ENCODE measurements around the gene RRAS. TPM values are rescaled to one million over a fixed set of nuclear protein-coding genes. Genes with fewer than 3 reads are reported as not detected.

RRAS gene
- 107 TPM for total RNA-seq
- long read RNA-seq, transcript RRAS-201 (6 exons, 1,044 nt) = major isoform, 13 of 20 reads
- long read RNA-seq, partial matches to known transcripts = 6 of 20 reads
- long read RNA-seq, other reads (novel, unspliced or antisense) = 1 of 20 reads

GRCh38 chr19:49640113-49640898, at the start of gene RRAS:
Gene RRAS, minus strand, starts transcription at chr19:49640143. Its CDS starts 45 bp downstream, at chr19:49640098.
- peak; percentile 99 for DNase-seq (ENCODE audit: low spot score)

GRCh38 chr19:49689133-49690078, 49.5 kb upstream of the RRAS start, which contains the start of gene ADM5:
Gene ADM5, plus strand, starts transcription at chr19:49689594. Its CDS starts 244 bp downstream, at chr19:49689838.
- no peak for DNase-seq (ENCODE audit: low spot score)

- DNase-seq (ENCODE audit: low spot score) = no peak
Measured at GRCh38 chr19:49688531-49689132, 48.7 kb upstream of the RRAS start.

DNA sequence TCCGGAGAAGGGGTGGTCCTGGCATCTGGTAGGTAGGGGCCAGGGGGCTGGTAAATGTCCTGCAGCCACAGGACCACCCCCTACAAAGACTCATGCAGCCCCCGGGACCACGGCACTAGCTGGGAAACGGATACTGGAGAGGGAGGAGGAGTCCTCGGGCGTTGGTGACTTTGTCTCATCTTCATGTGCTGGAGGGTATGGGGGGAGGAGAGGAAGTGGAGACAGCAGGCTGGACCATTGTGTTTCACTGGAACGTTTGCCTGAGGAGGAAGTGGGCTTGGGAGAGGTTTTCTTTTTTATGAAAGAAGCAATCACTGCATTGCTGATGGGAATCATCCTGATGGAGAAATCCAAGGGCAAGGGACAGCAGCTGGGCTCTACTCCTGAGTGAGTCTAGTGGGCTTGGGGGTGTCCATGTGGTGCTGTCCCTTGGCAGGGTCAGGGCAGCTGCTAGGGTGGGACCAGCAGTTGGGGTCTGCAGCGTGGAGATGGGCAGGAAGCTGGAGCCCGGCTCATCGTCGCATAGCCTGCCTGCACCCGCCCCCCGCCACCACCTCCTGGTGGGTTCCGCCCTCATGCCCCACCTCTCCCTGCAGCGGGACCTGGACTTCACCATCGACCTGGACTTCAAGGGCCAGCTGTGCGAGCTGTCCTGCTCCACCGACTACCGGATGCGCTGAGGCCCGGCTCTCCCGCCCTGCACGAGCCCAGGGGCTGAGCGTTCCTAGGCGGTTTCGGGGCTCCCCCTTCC, 47.8 kb upstream of the RRAS start:
- DNase-seq (ENCODE audit: low spot score) = no peak

DNA sequence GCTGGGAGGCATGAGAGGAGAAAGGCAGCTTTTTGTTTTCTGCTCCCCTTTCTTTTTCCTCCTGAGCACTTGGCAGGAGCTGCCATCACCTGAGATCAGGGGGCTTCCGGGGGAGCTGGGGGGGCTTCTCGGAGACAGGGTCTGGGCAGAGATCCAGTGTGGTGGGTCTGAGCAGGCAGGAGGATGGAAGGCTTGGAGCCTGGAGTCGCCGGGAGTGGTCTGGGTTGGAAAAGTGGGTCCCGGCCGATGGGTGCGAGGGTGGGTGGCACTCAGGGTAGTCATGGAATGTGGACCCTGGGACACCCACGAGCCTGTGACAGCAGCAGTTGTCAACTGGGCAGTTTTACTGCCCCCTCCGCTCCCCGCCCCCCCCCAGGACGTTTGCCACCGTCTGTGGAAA, 47.2 kb upstream of the RRAS start:
- DNase-seq (ENCODE audit: low spot score) = no peak

GRCh38 chr19:49686503-49687088, 46.7 kb upstream of the RRAS start:
- DNase-seq (ENCODE audit: low spot score) = no peak

DNA sequence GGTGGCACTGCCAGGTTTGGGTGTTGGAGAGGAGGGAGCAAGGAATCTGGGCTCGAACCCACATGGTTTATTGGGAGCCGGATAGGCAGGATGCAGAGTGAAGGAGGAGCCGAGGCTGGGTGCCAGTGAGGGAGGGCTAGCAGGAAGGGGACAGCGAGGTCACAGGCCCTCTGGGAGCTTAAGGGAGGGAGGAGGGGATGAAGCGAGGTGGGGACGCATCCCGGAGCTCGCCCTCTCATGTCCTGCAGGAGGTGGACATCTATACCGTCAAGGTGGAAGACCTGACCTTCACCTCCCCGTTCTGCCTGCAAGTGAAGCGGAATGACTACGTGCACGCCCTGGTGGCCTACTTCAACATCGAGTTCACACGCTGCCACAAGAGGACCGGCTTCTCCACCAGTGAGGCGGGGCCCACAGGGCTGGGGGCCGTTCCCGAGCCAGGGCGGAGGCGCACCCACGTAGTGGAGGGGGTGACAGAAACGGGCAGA, 45.9 kb upstream of the RRAS start:
- no peak for DNase-seq (ENCODE audit: low spot score)

GRCh38 chr19:49684983-49685553, 45.1 kb upstream of the RRAS start:
- DNase-seq (ENCODE audit: low spot score) = no peak

DNA sequence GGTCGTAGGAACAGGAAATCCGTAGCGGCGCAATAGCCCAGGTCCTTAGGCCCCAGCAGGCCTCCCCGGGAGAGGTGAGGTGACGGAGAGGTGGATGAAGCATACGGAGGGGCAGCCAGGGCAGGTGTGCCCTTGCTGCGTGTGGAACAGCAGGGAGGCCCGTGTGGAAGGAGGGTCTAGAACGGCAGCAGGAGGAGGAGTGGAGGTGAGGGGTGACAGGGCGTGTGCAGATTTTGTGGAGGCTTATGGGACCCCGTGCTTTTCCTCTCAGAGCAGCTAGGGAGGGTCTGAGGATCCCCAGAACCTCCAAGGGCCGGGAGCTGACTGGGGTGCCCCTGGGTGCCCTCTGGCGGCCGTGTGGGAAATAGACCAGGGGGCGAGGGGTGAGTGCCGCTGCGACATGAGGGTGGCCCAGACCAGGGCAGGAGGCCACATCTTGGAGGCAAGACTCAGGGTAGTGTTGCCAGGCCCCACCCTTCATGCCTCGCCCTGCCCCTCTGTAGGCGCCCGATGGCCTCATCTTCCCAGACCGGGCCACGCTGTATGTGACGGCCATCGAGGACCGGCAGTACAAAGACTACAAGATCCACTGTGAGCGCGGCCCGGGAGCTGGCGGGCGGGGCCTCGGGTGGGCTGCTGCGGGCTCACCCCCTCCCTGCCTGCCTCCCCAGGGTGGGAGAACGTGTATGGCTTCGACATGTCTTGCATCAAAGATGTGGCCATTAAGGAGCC, 44.5 kb upstream of the RRAS start:
- DNase-seq (ENCODE audit: low spot score) = no peak

DNA sequence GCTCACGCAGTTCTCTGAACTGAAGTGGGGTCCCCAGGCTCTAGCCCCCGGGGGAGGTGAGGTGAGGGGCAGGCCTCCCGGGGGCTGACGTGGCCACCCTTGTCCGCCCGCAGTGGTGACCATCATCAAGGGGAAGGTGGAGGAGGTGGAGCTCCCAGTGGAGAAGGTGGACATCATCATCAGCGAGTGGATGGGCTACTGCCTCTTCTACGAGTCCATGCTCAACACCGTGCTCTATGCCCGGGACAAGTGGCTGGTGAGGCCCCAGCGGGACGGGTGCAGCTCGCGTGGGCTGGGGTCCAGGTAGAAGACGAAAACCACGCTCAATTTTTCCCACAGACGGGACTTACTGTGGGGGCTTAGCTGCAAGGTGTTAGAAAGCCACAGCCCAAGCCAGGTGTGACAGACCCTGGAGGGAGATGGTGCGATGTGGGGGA, 43.9 kb upstream of the RRAS start:
- no peak for DNase-seq (ENCODE audit: low spot score)

- DNase-seq (ENCODE audit: low spot score) = no peak
Measured at GRCh38 chr19:49682274-49682673, 42.3 kb upstream of the RRAS start.

DNA sequence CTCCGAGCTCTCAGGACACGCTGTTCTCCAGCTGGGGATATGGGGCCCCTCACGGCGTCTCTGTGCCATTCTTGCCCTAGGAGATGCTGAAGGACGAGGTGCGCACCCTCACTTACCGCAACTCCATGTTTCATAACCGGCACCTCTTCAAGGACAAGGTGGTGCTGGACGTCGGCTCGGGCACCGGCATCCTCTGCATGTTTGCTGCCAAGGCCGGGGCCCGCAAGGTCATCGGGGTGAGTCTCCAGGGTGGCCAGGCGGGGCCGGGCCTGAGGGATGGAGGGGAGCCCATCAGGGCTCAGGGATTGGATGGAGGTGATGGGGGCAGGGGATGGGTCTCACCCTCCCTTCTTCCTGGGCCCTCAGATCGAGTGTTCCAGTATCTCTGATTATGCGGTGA, 41.9 kb upstream of the RRAS start:
- no peak for DNase-seq (ENCODE audit: low spot score)

DNA sequence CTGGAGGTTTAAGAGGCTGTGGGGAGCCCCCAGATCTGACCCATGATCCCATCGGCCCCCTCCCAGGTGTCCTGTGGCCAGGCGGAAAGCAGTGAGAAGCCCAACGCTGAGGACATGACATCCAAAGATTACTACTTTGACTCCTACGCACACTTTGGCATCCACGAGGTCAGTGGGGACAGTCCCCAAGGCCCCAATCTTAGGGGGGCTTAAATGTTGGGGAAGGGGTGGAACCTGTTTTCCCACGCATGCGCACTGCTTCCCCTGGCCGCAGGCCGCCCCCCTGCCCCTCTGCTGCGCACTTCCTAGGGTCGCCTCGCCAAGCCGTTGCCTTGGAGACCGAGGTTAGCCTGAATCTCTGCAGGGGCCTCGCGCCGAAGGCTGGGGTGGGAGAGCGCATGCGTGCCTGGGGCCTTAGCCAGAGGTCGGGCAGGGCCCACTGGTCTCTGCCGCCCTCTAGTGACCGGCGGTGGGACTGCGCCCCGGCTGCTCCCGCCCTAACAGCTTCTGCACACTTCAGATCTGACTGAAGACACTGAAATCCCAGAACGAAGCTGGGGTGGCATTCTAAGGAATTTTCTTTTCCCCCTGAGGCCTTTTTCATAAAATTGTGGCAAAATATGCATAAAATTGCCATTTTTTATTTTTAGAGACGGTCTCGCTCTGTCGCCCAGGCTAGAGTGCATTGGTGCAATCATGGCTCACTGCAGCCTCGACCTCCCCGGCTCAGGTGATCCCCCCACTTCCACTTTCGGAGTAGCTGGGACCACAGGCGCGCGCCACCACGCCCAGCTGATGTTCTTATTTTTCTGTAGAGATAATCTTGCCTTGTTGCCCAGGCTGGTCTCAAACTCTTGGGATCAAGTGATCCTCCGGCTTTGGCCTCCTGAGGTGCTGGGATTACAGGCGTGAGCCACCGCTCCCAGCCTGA, 40.7 kb upstream of the RRAS start:
- peak; percentile 97 for DNase-seq (ENCODE audit: low spot score)

- no peak for DNase-seq (ENCODE audit: low spot score)
Measured at GRCh38 chr19:49679771-49680413, 39.9 kb upstream of the RRAS start.

DNA sequence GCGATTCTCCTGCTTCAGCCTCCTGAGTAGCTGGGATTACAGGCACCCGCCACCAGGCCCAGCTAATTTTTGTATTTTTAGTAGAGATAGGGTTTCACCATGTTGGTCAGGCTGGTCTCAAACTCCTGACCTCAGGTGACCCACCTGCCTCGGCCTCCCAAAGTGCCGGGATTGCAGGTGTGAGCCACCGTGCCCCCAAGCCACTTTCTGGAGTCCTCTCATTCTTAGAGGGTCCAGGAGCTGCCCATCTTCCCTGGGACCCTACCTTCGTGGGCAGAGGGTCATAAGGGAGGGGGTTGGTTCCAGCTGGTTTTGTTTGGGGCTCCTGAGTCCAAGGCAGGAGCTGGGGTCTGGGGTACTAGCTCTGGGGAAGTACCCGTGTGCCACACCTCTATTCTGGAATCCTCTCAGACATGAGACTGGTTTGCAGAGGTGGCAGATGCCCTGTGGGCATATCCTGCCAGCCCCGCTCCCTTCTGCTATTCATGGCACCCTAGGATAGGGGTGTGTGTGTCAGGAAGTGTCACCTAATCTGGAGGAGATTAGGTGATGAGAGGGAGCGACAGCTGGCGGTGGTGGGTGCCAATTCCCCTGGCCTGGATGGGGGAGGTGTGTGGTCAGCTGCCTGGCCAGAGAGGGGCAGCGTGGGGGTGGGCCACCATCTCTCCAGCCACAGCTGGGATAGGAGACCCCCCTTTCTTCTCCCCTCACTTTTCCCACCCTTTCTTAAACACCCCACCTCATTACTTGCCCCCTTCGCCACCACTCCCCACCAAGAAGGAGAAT, 39.2 kb upstream of the RRAS start:
- DNase-seq (ENCODE audit: low spot score) = no peak

DNA sequence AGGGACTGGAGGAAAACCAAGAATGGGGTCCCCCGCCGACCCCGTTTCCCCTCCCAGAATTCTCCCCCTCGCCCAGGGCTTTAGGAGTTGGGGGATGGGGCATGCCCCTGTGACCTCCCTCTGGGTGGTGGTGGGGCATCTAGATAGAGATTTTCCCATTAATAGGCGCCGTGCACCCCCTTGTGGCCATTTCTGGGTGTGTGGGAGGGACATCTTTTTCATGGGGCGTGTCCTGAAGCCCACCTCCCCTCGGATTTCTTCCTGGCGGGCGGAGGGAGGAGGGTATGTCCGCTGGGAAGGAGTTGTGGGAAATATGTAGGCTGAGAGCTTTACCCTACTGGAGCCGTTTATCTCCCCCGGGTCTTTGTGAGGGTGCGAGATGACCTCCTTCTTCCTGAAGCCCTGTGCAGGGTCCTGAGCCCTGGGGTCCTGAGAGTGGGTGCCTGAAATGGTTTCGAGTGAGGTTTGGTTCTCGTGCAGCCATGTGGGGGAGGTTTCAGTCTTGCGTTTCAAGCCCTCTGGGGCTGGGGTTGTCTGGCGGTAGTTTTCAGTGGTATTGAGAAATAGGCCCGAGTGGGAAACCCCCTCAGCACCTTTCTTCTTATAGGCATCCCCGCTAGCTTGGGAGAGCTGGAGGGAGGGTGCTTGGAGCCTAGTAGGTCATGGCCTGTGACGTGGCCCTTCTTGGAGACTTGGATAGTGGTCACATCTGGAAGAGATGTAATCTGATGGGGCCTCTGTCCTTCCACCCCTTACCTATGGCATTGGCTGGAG, 38.1 kb upstream of the RRAS start:
- DNase-seq (ENCODE audit: low spot score) = no peak

All from mesenteric fat pad (tissue), 1 donor.